AG09319 (cell line): ENCODE results near the gene MAD1L1.

Source experiments
- DNase-seq: peaks from one replicate; pipeline ENCODE4 v3.0.0-alpha.2; 2010; ENCODE audit warnings: low read depth; ENCODE audit errors: extremely low read depth
- CTCF ChIP-seq: IDR thresholded peaks from 2 replicates; pipeline ENCODE4 v1.5.1; 2011; ENCODE audit warnings: low read depth, mild to moderate bottlenecking, inconsistent platforms, low read length, moderate library complexity

MAD1L1 gene

GRCh38 chr7:2192831-2193534, 39.8 kb downstream of the MAD1L1 start:
- TF ChIP-seq CTCF = no peak
- DNase-seq = no peak

GRCh38 chr7:2191016-2191415, 41.7 kb downstream of the MAD1L1 start:
- TF ChIP-seq CTCF = no peak
- DNase-seq = no peak

GRCh38 chr7:2190531-2190930, 42.2 kb downstream of the MAD1L1 start:
- no peak for TF ChIP-seq CTCF

GRCh38 chr7:2186166-2186565, 46.6 kb downstream of the MAD1L1 start:
- no peak for DNase-seq
- TF ChIP-seq CTCF = no peak

More at GRCh38 chr7:2190531-2190930, 42.2 kb downstream of the MAD1L1 start:
- no peak for DNase-seq

GRCh38 chr7:2185715-2186114, 47.0 kb downstream of the MAD1L1 start:
- DNase-seq = no peak
- no peak for TF ChIP-seq CTCF

- no peak for DNase-seq
- no peak for TF ChIP-seq CTCF
These were observed 50.3 kb downstream of the MAD1L1 start for GRCh38 chr7:2182461-2182860.

GRCh38 chr7:2181077-2181854, 51.5 kb downstream of the MAD1L1 start:
- DNase-seq = no peak
- TF ChIP-seq CTCF = no peak
